GM23338 (cell line): ENCODE measurements around the gene EML1. TPM values are rescaled to one million over a fixed set of nuclear protein-coding genes. Genes with fewer than 3 reads are reported as not detected.

Source experiments
- ATAC-seq: fragments of 200-7000 bp; cut with Tn5 transposase; 3 replicates; pipeline ENCODE4 v1.9.1; 2020
- DNase-seq: peaks from one replicate; pipeline ENCODE4 v3.0.0-alpha.2; 2015; ENCODE audit warnings: low spot score
- H2AFZ ChIP-seq: fragments of 200-600 bp; sonication (generic); 2 replicates; pipeline ENCODE4 v1.8.0; 2016; ENCODE audit warnings: antibody characterized with exemption, mild to moderate bottlenecking, moderate library complexity
- H3F3A ChIP-seq: fragments of 200-600 bp; sonication (generic); replicated peaks from 2 replicates; pipeline ENCODE4 v1.8.0; 2017; ENCODE audit warnings: antibody characterized with exemption, mixed run types, low read depth
- H3K27ac ChIP-seq: fragments of 200-600 bp; sonication (generic); 2 replicates; pipeline ENCODE4 v1.6.1; 2016; ENCODE audit warnings: low read depth
- H3K27me3 ChIP-seq: fragments of 200-600 bp; sonication (generic); 2 replicates; pipeline ENCODE4 v1.8.0; 2016; ENCODE audit warnings: mild to moderate bottlenecking, mixed run types, moderate library complexity; ENCODE audit not compliant: insufficient read depth
- H3K36me3 ChIP-seq: fragments of 200-600 bp; sonication (generic); 2 replicates; pipeline ENCODE4 v1.8.0; 2016; ENCODE audit warnings: mild to moderate bottlenecking; ENCODE audit not compliant: insufficient read depth
- H3K4me1 ChIP-seq: fragments of 200-600 bp; sonication (generic); 2 replicates; pipeline ENCODE4 v1.8.0; 2016; ENCODE audit warnings: mild to moderate bottlenecking, moderate library complexity; ENCODE audit not compliant: insufficient read depth
- H3K4me2 ChIP-seq: fragments of 200-600 bp; sonication (generic); 2 replicates; pipeline ENCODE4 v1.7.1; 2017; ENCODE audit warnings: mixed run types
- H3K4me3 ChIP-seq: fragments of 200-600 bp; sonication (generic); 2 replicates; pipeline ENCODE4 v1.6.1; 2016; ENCODE audit warnings: mixed run types
- H3K79me2 ChIP-seq: fragments of 200-600 bp; sonication (generic); replicated peaks from 2 replicates; pipeline ENCODE4 v1.8.0; 2017; ENCODE audit warnings: mild to moderate bottlenecking; ENCODE audit not compliant: insufficient read depth
- H3K9me2 ChIP-seq: fragments of 200-600 bp; sonication (generic); 2 replicates; pipeline ENCODE4 v1.8.0; 2017; ENCODE audit not compliant: insufficient read depth
- H4K20me1 ChIP-seq: fragments of 200-600 bp; sonication (generic); replicated peaks from 2 replicates; pipeline ENCODE4 v1.8.0; 2017; ENCODE audit warnings: mild to moderate bottlenecking; ENCODE audit not compliant: insufficient read depth
- H3K27ac Mint-ChIP-seq: 2 replicates; pipeline ENCODE4 v1.8.0; 2020; ENCODE audit warnings: inconsistent platforms, mild to moderate bottlenecking, moderate library complexity, mixed read lengths
- H3K27me3 Mint-ChIP-seq: 3 replicates; pipeline ENCODE4 v1.8.0; 2022; ENCODE audit warnings: low read depth, mild to moderate bottlenecking, moderate library complexity, mixed read lengths, inconsistent platforms; ENCODE audit not compliant: insufficient read depth, poor library complexity
- H3K36me3 Mint-ChIP-seq: 3 replicates; pipeline ENCODE4 v1.8.0; 2021; ENCODE audit warnings: low read depth, mild to moderate bottlenecking, inconsistent platforms, moderate library complexity, mixed read lengths
- H3K4me1 Mint-ChIP-seq: 3 replicates; pipeline ENCODE4 v1.8.0; 2020; ENCODE audit warnings: mild to moderate bottlenecking, inconsistent platforms, mixed read lengths
- H3K4me3 Mint-ChIP-seq: 3 replicates; pipeline ENCODE4 v1.8.0; 2021; ENCODE audit warnings: moderate library complexity, mild to moderate bottlenecking, inconsistent platforms, mixed read lengths
- H3K9me3 Mint-ChIP-seq: 3 replicates; pipeline ENCODE4 v1.8.0; 2020; ENCODE audit warnings: moderate library complexity, mild to moderate bottlenecking, inconsistent platforms, mixed read lengths
- ETS1 ChIP-seq: IDR thresholded peaks from 2 replicates; pipeline ENCODE4 v1.6.1; 2016; ENCODE audit warnings: antibody characterized with exemption
- POLR2AphosphoS5 ChIP-seq: IDR thresholded peaks from 2 replicates; pipeline ENCODE4 v1.6.1; 2016; ENCODE audit warnings: antibody characterized with exemption, low read depth
- STAT1 ChIP-seq: IDR thresholded peaks from one replicate; pipeline ENCODE4 v1.6.1; 2016; ENCODE audit warnings: antibody characterized with exemption; ENCODE audit not compliant: unreplicated experiment
- ZNF114 ChIP-seq: fragments of 250-450 bp; sonication (Bioruptor Pico); IDR thresholded peaks from 2 replicates; pipeline ENCODE4 v1.5.0; 2020; ENCODE audit warnings: mild to moderate bottlenecking, moderate library complexity
- ZNF462 ChIP-seq: fragments of 250-450 bp; sonication (Bioruptor Pico); IDR thresholded peaks from 2 replicates; pipeline ENCODE4 v1.5.0; 2020; ENCODE audit warnings: mild to moderate bottlenecking, moderate library complexity
- polyA plus RNA-seq: library from polyadenylated mRNA; unstranded; fragments of >200 nt; fragmentation: Nextera tagmentation; extraction: Ambion mirVana; gene quantifications from 2 replicates; pipeline ENCODE4 v1.2.1, GENCODE V29; 2016
- total RNA-seq: library from RNA; depleted of rRNA; stranded (reverse); fragments of >200 nt; shearing (Covaris generic); gene quantifications from 2 replicates; pipeline ENCODE4 v1.2.3, GENCODE V29; 2014
- TF ChIP-seq, protein P1 (sequence below), 2 experiments: fragments of 200-600 bp in 1 of 2; sonication (generic) in 1 of 2; conservative IDR thresholded peaks; 2 replicates each; pipeline versions ENCODE4 v1.5.1 to v1.6.1; 2016 to 2017; ENCODE audit warnings: antibody characterized with exemption in 2 of 2, low read depth in 2 of 2, mild to moderate bottlenecking in 2 of 2, moderate library complexity in 1 of 2

Gene EML1
- total and polyA plus RNA-seq, 2 experiments from 2014 or later, result 7.0 to 18.1 TPM

DNA sequence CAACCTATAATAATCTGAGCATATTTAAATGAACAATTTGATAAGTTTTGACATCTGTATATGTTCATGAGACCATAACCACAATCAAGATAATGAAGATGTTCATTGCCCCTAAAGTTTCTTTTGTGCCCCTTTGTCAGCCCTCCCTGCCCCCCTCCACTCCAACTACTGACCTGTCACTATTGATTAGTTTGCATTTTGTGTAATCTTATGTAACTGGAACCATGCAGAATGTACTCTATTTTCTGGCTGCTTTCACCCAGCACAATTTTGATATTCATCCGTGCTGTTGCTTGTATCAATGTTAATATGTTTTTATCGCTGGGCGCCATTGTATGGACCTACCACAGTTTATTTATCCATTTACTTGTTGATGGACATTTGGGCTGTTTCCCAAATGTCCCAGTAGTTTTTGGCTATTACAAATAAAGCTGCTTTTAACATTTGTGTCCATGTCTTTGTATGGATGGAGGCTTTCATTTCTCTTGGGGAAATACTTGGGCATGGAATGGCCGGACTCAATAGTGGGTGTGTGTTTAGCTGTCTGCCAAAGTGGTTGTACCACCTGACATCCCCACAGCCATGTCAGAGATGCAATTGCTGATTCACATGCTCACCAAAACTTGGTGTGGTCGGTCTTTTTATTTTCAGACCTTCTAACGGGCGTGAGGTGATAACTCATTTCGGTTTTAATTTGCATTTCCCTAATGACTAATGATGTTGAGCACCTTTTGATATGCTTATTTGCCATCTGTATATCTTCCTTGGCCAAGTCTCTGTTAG is 38.9 kb downstream of the EML1 start:
- H3K4me3 ChIP-seq, result no peak overlapping the region
- no peak overlapping the region for H3K4me2 ChIP-seq
- H3K4me1 Mint-ChIP-seq, result peaks cover 13% of the 10 kb centered on the region
- no peaks in the 10 kb centered on the region for H3F3A ChIP-seq
- TF ChIP-seq POLR2AphosphoS5 (no peak), ETS1 (no peak), ZNF462 (no peak), ZNF114 (no peak), STAT1 (no peak)
- TF ChIP-seq, protein P1, sequence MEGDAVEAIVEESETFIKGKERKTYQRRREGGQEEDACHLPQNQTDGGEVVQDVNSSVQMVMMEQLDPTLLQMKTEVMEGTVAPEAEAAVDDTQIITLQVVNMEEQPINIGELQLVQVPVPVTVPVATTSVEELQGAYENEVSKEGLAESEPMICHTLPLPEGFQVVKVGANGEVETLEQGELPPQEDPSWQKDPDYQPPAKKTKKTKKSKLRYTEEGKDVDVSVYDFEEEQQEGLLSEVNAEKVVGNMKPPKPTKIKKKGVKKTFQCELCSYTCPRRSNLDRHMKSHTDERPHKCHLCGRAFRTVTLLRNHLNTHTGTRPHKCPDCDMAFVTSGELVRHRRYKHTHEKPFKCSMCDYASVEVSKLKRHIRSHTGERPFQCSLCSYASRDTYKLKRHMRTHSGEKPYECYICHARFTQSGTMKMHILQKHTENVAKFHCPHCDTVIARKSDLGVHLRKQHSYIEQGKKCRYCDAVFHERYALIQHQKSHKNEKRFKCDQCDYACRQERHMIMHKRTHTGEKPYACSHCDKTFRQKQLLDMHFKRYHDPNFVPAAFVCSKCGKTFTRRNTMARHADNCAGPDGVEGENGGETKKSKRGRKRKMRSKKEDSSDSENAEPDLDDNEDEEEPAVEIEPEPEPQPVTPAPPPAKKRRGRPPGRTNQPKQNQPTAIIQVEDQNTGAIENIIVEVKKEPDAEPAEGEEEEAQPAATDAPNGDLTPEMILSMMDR (conservative IDR thresholded peaks at IDR 0.05; ENCODE audit: low read depth in 2 of 2), result no peak
- H3K4me1 ChIP-seq, result peaks cover 9% of the 10 kb centered on the region; the same call in 1 of the 2 replicates
- H3K4me3 Mint-ChIP-seq, result no peak overlapping the region
- H3K36me3 Mint-ChIP-seq, result no peaks in the 10 kb centered on the region
- no peaks in the 10 kb centered on the region for H3K27me3 ChIP-seq
- H3K79me2 ChIP-seq, result 0 out of 2 replicates have a peak, but pooled peaks cover 13% of the 10 kb centered on the region
- no peak overlapping the region for H3K27ac ChIP-seq
- H3K9me3 Mint-ChIP-seq, result no peaks in the 10 kb centered on the region
- DNase-seq, result no peak
- no peak for ATAC-seq
- no peak overlapping the region for H2AFZ ChIP-seq
- H4K20me1 ChIP-seq, result no peaks in the 10 kb centered on the region
- no peaks in the 10 kb centered on the region for H3K36me3 ChIP-seq
- peaks cover 2% of the 10 kb centered on the region for H3K27me3 Mint-ChIP-seq
- H3K27ac Mint-ChIP-seq, result no peak overlapping the region
- no peaks in the 10 kb centered on the region for H3K9me2 ChIP-seq
